Measurements from ENCODE around the gene RAD18. TPM values are rescaled to one million over a fixed set of nuclear protein-coding genes. Genes with fewer than 3 reads are reported as not detected.

Gene RAD18
- total and polyA plus RNA-seq, 9 of the 15 experiments (the other 6 are each of a cell fraction or from before 2014, with no cell fraction given): 19.2 to 49.4 (median 34.4) TPM

DNA sequence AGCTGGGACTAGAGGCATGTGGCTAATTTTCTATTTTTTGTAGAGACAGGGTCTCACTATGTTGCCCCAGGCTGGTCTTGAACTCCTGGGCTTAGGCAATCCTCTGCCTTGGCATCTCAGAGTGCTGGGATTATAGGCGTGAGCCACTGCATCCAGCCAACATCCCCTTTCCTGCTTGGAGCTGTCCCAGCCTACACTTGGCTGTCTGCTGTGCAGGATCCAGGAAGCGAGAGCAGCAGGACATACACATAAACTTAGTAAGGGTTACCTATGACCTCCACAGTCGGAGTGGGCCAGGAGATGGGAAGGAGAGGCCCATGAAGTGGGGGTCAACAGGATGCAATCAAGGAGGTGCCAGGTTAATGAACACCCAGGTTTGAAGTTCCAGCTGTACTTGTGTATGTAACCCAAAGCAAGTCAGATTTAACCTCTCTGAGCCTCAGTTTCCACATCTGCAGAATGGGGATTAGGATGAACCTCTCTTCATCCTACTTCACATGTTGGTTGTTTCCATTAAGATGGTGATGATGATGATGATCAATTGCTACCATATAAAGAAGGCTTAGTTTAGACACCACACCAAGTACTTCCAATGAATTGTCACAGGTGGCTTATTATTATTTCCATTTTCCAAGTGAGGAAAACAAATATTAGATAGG is 124.4 kb downstream of the RAD18 start (continued):
- TF ChIP-seq, protein P1, sequence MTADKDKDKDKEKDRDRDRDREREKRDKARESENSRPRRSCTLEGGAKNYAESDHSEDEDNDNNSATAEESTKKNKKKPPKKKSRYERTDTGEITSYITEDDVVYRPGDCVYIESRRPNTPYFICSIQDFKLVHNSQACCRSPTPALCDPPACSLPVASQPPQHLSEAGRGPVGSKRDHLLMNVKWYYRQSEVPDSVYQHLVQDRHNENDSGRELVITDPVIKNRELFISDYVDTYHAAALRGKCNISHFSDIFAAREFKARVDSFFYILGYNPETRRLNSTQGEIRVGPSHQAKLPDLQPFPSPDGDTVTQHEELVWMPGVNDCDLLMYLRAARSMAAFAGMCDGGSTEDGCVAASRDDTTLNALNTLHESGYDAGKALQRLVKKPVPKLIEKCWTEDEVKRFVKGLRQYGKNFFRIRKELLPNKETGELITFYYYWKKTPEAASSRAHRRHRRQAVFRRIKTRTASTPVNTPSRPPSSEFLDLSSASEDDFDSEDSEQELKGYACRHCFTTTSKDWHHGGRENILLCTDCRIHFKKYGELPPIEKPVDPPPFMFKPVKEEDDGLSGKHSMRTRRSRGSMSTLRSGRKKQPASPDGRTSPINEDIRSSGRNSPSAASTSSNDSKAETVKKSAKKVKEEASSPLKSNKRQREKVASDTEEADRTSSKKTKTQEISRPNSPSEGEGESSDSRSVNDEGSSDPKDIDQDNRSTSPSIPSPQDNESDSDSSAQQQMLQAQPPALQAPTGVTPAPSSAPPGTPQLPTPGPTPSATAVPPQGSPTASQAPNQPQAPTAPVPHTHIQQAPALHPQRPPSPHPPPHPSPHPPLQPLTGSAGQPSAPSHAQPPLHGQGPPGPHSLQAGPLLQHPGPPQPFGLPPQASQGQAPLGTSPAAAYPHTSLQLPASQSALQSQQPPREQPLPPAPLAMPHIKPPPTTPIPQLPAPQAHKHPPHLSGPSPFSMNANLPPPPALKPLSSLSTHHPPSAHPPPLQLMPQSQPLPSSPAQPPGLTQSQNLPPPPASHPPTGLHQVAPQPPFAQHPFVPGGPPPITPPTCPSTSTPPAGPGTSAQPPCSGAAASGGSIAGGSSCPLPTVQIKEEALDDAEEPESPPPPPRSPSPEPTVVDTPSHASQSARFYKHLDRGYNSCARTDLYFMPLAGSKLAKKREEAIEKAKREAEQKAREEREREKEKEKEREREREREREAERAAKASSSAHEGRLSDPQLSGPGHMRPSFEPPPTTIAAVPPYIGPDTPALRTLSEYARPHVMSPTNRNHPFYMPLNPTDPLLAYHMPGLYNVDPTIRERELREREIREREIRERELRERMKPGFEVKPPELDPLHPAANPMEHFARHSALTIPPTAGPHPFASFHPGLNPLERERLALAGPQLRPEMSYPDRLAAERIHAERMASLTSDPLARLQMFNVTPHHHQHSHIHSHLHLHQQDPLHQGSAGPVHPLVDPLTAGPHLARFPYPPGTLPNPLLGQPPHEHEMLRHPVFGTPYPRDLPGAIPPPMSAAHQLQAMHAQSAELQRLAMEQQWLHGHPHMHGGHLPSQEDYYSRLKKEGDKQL (CRISPR knock-in tag; IDR thresholded peaks at IDR 0.05; ENCODE audit: borderline replicate concordance): no peak

DNA sequence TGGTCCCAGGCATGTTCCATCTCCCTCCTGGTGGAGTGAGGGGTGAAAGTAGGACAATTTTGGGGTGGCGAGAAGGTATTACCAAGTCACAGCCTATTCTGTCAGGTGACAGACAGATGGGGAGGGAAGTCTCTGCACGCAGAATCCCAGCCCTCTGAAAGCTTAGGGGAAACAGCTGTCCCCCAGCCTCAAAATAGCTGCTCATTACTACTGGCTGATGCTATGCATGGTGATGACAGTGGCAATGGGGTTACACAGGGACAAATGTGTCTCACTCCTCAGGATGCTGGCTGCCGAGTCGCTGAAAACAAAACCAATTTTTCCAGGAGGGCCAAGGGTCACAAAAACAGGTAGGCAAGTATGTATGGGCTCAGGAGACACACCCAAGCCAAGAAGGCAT is 125.0 kb downstream of the RAD18 start:
- Histone ChIP-seq H3K27ac (ENCODE audit: extremely low read depth, low read depth, low read length) (no peak overlapping the region), H3K4me1 (replicated peaks in 1 of 2; ENCODE audit: control insufficient read depth in 2 of 2, insufficient read depth in 2 of 2, low read length in 2 of 2) (no peaks in the 10 kb centered on the region), H3K9me3 (replicated peaks; ENCODE audit: control insufficient read depth, insufficient read depth, low read depth, low read length) (no peaks in the 10 kb centered on the region), H3K9ac (ENCODE audit: insufficient read depth in 1 of 2, low read depth in 2 of 2, low read length in 2 of 2) (no peak overlapping the region), H3K79me2 (ENCODE audit: control insufficient read depth, insufficient read depth, low read length) (no peaks in the 10 kb centered on the region), H2AFZ (ENCODE audit: low read depth, low read length) (no peak overlapping the region), H3K36me3 (ENCODE audit: control insufficient read depth, insufficient read depth, low read length) (no peaks in the 10 kb centered on the region), H4K20me1 (replicated peaks; ENCODE audit: control insufficient read depth, insufficient read depth, low read length) (no peaks in the 10 kb centered on the region), H3K9me1 (ENCODE audit: control insufficient read depth, insufficient read depth, low read length) (no peaks in the 10 kb centered on the region), H3K27me3 (ENCODE audit: control insufficient read depth in 2 of 2, insufficient read depth in 2 of 2, low read length in 2 of 2) (no peaks in the 10 kb centered on the region), H3K4me2 (ENCODE audit: insufficient read depth, low read length) (no peak overlapping the region), H3K4me3 (no peak overlapping the region)
- DNase-seq (ENCODE audit: extremely low read depth in 1 of 4, low spot score in 3 of 4) (no peak), ATAC-seq (no peak), FAIRE-seq (no peak)
- CTCF ChIA-PET (ENCODE audit: low intra/inter-chr PET ratio): no interaction called here
- intact Hi-C loops (cut with micrococcal nuclease) (no loop called here), in situ Hi-C loops (cut with MboI) (no loop called here)
- POLR2A ChIA-PET: no interaction called here
- TF ChIP-seq, protein P2, sequence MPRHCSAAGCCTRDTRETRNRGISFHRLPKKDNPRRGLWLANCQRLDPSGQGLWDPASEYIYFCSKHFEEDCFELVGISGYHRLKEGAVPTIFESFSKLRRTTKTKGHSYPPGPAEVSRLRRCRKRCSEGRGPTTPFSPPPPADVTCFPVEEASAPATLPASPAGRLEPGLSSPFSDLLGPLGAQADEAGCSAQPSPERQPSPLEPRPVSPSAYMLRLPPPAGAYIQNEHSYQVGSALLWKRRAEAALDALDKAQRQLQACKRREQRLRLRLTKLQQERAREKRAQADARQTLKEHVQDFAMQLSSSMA (CRISPR knock-in tag; IDR thresholded peaks at IDR 0.05): no peak
- TF ChIP-seq, protein P3, sequence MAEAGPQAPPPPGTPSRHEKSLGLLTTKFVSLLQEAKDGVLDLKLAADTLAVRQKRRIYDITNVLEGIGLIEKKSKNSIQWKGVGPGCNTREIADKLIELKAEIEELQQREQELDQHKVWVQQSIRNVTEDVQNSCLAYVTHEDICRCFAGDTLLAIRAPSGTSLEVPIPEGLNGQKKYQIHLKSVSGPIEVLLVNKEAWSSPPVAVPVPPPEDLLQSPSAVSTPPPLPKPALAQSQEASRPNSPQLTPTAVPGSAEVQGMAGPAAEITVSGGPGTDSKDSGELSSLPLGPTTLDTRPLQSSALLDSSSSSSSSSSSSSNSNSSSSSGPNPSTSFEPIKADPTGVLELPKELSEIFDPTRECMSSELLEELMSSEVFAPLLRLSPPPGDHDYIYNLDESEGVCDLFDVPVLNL (CRISPR knock-in tag; IDR thresholded peaks at IDR 0.05; ENCODE audit: low read depth): no peak
- no TSS peak for BruUV-seq (replicated peaks)
- WGBS (ENCODE audit: insufficient coverage, low coverage, missing lambda C conversion rate): 54% methylated on average over 4 of the region's 4 CpGs
